ENCODE data around the gene C1QTNF7.

Gene C1QTNF7

DNA sequence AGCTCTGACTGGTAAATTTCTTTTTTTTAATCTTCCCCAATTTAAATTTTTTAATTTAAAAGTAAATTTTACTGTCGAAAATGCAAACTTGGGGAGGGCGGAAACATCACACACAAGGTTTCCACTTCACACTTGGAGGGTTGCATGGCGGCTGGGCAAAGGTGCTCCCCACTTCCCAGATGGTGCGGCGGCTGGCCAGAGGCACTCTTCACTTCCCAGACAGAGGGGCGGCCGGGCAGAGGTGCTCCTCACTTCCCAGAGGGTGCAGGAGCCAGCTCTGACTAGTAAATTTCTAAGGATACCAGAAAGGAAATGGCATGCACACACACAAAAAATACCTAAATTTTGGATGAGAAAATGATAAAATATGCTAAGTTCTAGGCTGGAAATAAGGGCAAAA lies 16.4 kb downstream of the C1QTNF7 start:
- TF ChIP-seq EZH2phosphoT487 (IDR thresholded peaks at IDR 0.05; ENCODE audit: low read depth) = no peak
- H3K27ac ChIP-seq (ENCODE audit: low read length) = no peak overlapping the region
- H3K4me3 ChIP-seq (ENCODE audit: low read length) = no peak overlapping the region
- no peak overlapping the region for H3K9ac ChIP-seq (ENCODE audit: low read length)
- H4K20me1 ChIP-seq (ENCODE audit: insufficient read depth, low read length) = no peaks in the 10 kb centered on the region
- no peak overlapping the region for H3K4me2 ChIP-seq (ENCODE audit: low read length)
- no peaks in the 10 kb centered on the region for H3K79me2 ChIP-seq (ENCODE audit: low read length)
- H3K9me3 ChIP-seq (ENCODE audit: insufficient read depth, low read length) = no peaks in the 10 kb centered on the region
- H2AFZ ChIP-seq (ENCODE audit: low read depth, low read length) = no peak overlapping the region
- no peaks in the 10 kb centered on the region for H3K27me3 ChIP-seq (ENCODE audit: low read depth, low read length)
- H3K36me3 ChIP-seq (replicated peaks; ENCODE audit: low read depth, low read length) = no peaks in the 10 kb centered on the region
- H3K4me1 ChIP-seq (ENCODE audit: low read length) = no peaks in the 10 kb centered on the region

- Histone ChIP-seq H3K4me3 (ENCODE audit: low read length) (no peak overlapping the region), H3K36me3 (replicated peaks; ENCODE audit: low read depth, low read length) (no peaks in the 10 kb centered on the region), H3K9me3 (ENCODE audit: insufficient read depth, low read length) (no peaks in the 10 kb centered on the region), H3K27ac (ENCODE audit: low read length) (no peak overlapping the region), H2AFZ (ENCODE audit: low read depth, low read length) (no peak overlapping the region), H3K9ac (ENCODE audit: low read length) (no peak overlapping the region), H4K20me1 (ENCODE audit: insufficient read depth, low read length) (no peaks in the 10 kb centered on the region), H3K4me1 (ENCODE audit: low read length) (no peaks in the 10 kb centered on the region), H3K4me2 (ENCODE audit: low read length) (no peak overlapping the region), H3K79me2 (ENCODE audit: low read length) (no peaks in the 10 kb centered on the region), H3K27me3 (ENCODE audit: low read depth, low read length) (no peaks in the 10 kb centered on the region)
- TF ChIP-seq EZH2phosphoT487 (IDR thresholded peaks at IDR 0.05; ENCODE audit: low read depth) (no peak), CTCF (IDR thresholded peaks at IDR 0.05; ENCODE audit: low read depth, low read length) (no peak)
Measured at GRCh38 chr4:15444879-15445547, 17.2 kb downstream of the C1QTNF7 start.

DNA sequence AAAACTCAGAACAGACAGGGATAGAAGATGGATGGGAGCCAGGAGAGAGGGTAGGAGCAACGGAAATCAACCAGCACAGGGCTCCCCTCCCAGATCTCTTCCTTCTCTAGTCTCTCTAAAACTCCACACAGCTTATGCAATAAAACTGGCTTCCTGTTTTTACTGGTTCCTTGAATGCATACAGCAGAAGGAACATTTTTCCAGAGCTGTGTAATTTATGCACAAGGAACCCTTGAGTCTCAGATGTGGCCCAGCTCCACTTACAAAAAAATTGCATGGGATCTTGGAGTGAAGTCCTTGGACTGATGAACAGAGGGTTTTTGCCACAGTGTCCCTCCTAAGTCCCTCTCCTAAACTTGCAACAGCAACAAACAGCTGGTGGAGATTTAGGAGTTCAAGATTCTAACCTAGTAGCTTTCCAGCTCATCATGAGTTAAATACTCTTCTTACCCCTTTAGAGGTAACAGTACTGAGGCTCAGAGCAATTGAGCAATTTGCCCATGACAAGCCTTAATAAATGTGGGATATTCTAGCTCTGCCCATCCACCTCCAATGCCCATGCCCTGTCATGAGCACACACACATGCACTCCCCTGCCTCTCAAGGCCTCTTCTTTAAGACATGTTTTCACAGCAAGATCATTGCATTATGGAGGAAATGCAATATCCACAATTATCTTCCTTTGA lies 23.5 kb downstream of the C1QTNF7 start:
- Histone ChIP-seq H3K79me2 (ENCODE audit: low read length) (no peaks in the 10 kb centered on the region), H2AFZ (ENCODE audit: low read depth, low read length) (no peak overlapping the region), H3K4me2 (ENCODE audit: low read length) (no peak overlapping the region), H3K4me1 (ENCODE audit: low read length) (no peaks in the 10 kb centered on the region), H3K4me3 (ENCODE audit: low read length) (no peak overlapping the region), H3K27ac (ENCODE audit: low read length) (no peak overlapping the region), H3K9me3 (ENCODE audit: insufficient read depth, low read length) (no peaks in the 10 kb centered on the region), H3K27me3 (ENCODE audit: low read depth, low read length) (no peaks in the 10 kb centered on the region), H4K20me1 (ENCODE audit: insufficient read depth, low read length) (no peaks in the 10 kb centered on the region), H3K36me3 (replicated peaks; ENCODE audit: low read depth, low read length) (no peaks in the 10 kb centered on the region), H3K9ac (ENCODE audit: low read length) (no peak overlapping the region)
- no peak for TF ChIP-seq EZH2phosphoT487 (IDR thresholded peaks at IDR 0.05; ENCODE audit: low read depth)
- TF ChIP-seq CTCF (IDR thresholded peaks at IDR 0.05; ENCODE audit: low read depth, low read length) = no peak

GRCh38 chr4:15451866-15452765 lies 24.3 kb downstream of the C1QTNF7 start:
- Histone ChIP-seq H3K27ac (ENCODE audit: low read length) (no peak overlapping the region), H3K4me3 (ENCODE audit: low read length) (no peak overlapping the region), H3K9me3 (ENCODE audit: insufficient read depth, low read length) (no peaks in the 10 kb centered on the region), H3K9ac (ENCODE audit: low read length) (no peak overlapping the region), H3K79me2 (ENCODE audit: low read length) (no peaks in the 10 kb centered on the region), H2AFZ (ENCODE audit: low read depth, low read length) (no peak overlapping the region), H4K20me1 (ENCODE audit: insufficient read depth, low read length) (no peaks in the 10 kb centered on the region), H3K4me1 (ENCODE audit: low read length) (peaks cover 3% of the 10 kb centered on the region), H3K36me3 (replicated peaks; ENCODE audit: low read depth, low read length) (no peaks in the 10 kb centered on the region), H3K4me2 (ENCODE audit: low read length) (no peak overlapping the region), H3K27me3 (ENCODE audit: low read depth, low read length) (no peaks in the 10 kb centered on the region)
- TF ChIP-seq EZH2phosphoT487 (IDR thresholded peaks at IDR 0.05; ENCODE audit: low read depth) = no peak
- TF ChIP-seq CTCF (IDR thresholded peaks at IDR 0.05; ENCODE audit: low read depth, low read length) = no peak

Data from OCI-LY3 (cell line).